Measurements from ENCODE around the gene DDIAS.

- no peak for TF ChIP-seq CTCF (IDR thresholded peaks at IDR 0.05; ENCODE audit: poor library complexity, severe bottlenecking)
- TF ChIP-seq RAD21 (conservative IDR thresholded peaks at IDR 0.05), result no peak
- no peak for TF ChIP-seq EP300 (conservative IDR thresholded peaks at IDR 0.05; ENCODE audit: poor library complexity, severe bottlenecking)
- no peak for TF ChIP-seq SMC3 (conservative IDR thresholded peaks at IDR 0.05; ENCODE audit: poor library complexity)
- no peak for TF ChIP-seq POLR2AphosphoS5 (IDR thresholded peaks at IDR 0.05)
- no peak for TF ChIP-seq EZH2 (IDR thresholded peaks at IDR 0.05; ENCODE audit: borderline replicate concordance, insufficient read depth, low read length, poor library complexity, severe bottlenecking)
- TF ChIP-seq TAF1 (IDR thresholded peaks at IDR 0.05; ENCODE audit: low read depth), result no peak
Observed at GRCh38 chr11:82937554-82937953, 36.0 kb downstream of the DDIAS start.

All from neural cell (in vitro differentiated cells).